Tibial nerve (tissue), 3 donors: ENCODE results near the gene SLCO3A1.

Experiments
- POLR2A ChIP-seq, 2 donors: fragments of 450-650 bp; IDR thresholded peaks; one replicate each; pipeline ENCODE4 v1.6.1; 2017; ENCODE audit warnings: antibody characterized with exemption in 2 of 2, mild to moderate bottlenecking in 2 of 2, moderate library complexity in 2 of 2
- TF ChIP-seq, protein P1 (sequence below), 5 experiments: fragments of 200-600 bp in 3 of 5; fragments of 450-650 bp in 2 of 5; sonication (generic) in 3 of 5; IDR thresholded peaks; one replicate each; pipeline ENCODE4 v1.5.1; 2016 to 2019; ENCODE audit warnings: antibody characterized with exemption in 5 of 5, mild to moderate bottlenecking in 3 of 5, moderate library complexity in 2 of 5

DNA sequence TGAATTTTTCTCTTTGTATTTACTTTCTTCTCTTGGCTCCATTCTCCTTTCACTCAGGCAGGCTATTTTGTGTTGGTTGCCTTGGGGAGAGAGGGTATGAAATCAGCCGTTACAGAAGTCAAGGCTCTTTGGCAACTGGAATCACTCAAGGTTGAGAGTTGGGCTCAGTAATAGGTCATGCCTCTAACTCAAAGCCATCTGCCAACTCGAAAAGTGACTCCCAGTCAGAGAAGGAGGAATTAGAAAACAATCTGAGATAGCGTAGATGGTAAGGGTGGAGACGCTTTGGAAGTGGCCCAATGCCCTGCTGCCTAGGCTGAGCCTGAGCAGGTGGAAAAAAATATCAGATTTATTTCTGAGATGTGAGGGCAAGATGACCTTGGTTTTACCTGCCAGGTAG lies 334.5 kb downstream of the SLCO3A1 start:
- TF ChIP-seq, protein P1, sequence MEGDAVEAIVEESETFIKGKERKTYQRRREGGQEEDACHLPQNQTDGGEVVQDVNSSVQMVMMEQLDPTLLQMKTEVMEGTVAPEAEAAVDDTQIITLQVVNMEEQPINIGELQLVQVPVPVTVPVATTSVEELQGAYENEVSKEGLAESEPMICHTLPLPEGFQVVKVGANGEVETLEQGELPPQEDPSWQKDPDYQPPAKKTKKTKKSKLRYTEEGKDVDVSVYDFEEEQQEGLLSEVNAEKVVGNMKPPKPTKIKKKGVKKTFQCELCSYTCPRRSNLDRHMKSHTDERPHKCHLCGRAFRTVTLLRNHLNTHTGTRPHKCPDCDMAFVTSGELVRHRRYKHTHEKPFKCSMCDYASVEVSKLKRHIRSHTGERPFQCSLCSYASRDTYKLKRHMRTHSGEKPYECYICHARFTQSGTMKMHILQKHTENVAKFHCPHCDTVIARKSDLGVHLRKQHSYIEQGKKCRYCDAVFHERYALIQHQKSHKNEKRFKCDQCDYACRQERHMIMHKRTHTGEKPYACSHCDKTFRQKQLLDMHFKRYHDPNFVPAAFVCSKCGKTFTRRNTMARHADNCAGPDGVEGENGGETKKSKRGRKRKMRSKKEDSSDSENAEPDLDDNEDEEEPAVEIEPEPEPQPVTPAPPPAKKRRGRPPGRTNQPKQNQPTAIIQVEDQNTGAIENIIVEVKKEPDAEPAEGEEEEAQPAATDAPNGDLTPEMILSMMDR (IDR thresholded peaks at IDR 0.05), result no peak
- no peak for TF ChIP-seq POLR2A (IDR thresholded peaks at IDR 0.05)
